GM19455 (cell line): ENCODE data around the gene GPR107.

Experiments used
- ATAC-seq: cut with Tn5 transposase; IDR thresholded peaks from one replicate; pipeline ENCODE4 v1.9.1; 2021; ENCODE audit not compliant: unreplicated experiment

GPR107 gene

DNA sequence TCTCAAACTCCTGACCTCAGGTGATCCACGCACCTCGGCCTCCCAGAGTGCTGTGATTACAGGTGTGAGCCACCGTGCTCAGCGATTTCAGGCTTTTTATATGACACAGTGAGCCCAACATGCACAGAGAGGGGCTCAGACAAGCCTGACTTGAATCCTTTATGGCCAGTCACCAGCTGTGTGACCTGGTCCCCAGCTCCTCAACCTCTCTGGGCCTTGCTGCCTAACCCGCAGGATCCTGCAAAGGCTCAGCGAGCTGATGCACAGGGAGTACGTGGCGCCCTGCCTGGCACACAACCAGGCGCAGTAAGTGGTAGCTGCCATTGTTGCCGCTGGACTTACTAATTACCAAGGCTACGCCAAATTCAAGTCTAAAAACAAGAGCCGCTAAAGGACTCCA, 101.9 kb downstream of the GPR107 start:
- ATAC-seq = no peak

DNA sequence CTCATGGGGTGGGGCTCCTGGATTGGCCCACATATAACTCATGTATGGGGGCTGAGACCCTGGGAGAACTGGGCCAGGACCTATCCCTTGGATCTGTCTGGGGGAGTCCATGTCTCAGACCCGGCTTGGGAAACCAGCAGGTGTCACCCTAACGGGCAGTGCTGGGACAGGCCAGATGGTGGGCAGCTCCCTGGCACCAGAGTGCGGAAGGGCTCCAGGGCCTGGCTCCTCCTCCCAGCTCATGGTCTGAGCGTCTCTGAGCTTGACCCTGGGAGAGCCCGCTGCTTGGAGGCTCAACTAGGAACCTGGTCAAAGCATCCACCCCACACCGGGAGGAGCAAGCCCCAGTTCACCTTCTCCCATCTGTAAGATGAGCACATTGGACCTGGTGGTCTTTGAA, 103.0 kb downstream of the GPR107 start:
- no peak for ATAC-seq

GRCh38 chr9:130157079-130157478, 103.4 kb downstream of the GPR107 start:
- no peak for ATAC-seq

- ATAC-seq = no peak
These were observed 104.3 kb downstream of the GPR107 start for GRCh38 chr9:130158001-130158400.

DNA sequence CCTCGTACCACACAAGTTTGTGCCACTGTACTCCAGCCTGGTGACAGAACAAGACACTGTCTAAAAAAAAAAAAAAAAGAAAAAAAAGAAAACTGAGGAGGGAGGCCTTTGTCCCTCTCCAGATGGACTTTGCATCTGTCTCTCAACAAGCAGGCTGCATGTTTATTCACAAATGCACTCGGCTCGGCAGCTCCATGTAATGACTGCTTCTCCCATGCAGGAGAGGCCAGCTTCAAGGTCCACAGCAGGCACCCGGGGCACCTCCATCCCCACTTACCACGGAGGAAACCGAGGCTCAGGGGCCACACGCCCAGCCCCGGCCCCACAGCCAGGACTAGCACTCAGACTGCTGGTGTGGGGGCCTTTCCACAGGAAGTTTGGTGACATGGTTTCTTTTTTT, 105.4 kb downstream of the GPR107 start:
- ATAC-seq = no peak

GRCh38 chr9:130159915-130160670, 106.4 kb downstream of the GPR107 start:
- ATAC-seq = no peak

- ATAC-seq = no peak
These were observed 107.3 kb downstream of the GPR107 start for GRCh38 chr9:130160862-130161470.

DNA sequence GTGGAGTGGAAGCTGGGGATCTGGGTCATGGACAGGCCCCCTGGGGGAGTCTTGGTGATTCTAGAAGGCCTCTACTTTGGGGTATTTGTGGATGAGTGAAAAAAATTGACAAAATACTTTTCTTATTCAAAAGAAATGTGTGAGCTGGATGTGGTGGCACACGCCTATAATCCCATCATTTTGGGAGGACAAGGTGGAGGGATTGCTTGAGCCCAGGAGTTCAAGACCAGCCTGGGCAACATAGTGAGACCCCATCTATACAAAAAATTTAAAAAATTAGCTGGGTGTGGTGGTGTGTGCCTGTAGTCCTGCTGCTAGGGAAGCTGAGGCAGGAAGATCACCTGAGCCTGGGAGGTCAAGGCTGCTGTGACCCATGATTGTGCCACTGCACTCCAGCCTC, 111.9 kb downstream of the GPR107 start:
- no peak for ATAC-seq

- ATAC-seq = no peak
These were observed 112.7 kb downstream of the GPR107 start for GRCh38 chr9:130166399-130166798.

DNA sequence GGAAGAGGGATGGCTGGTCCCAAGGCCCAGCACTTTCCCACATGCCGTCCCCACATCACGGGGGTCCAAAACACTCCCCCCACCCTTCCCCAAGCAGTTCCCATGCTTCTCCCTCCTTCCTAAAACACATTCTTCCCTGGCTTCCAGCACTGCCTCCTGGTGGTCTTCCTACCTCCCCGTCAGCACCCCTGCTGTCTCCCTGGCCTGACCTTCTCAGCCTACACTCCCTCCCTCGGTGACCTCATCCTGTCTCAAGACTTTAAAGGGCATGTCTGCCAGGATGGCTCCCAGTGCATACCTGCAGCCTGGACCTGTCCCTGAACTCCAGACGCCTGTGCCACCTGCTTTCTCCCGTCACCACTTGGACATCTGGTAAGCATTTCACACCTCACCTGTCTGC, 114.2 kb downstream of the GPR107 start:
- ATAC-seq = no peak

GRCh38 chr9:130171226-130172148, 117.8 kb downstream of the GPR107 start:
- no peak for ATAC-seq

DNA sequence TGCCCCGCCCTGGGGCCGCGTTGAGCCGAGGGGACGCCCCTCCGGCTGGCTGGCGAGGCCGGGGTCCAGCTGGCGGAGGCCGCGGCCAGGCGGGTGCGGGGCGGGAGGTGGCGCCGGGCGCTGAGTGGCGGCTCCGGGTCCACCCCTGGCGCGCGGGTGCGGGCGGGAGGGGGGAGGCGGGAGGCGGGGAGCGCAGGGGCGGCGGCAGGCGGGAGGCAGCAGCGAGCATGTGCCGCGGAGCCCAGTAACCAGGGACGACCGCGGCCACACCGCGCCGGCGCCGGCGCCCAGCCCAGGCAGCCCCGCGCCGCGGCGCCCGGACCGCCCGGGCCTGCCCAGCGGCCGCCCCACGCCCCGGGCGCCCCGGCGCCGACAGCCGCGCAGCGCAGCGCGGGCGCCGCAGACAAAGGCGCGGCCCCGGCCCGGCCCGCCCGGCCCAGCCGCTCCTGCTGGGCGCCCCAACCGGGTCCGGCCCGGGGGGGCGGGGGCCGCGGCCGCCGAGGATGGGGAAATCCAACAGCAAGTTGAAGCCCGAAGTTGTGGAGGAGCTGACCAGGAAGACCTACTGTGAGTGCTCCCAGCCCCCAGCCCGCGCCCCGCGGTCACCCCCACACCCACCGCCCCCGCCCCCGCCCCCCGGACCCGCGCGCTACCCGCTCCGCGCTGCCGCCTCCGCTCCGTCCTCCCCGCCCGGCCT, 118.6 kb downstream of the GPR107 start, which contains the start of gene NCS1:
Gene NCS1, plus strand, starts transcription at position 244 of the 697 bp plus-strand sequence. Its CDS starts 260 bp downstream, at position 504.
- ATAC-seq = no peak

GRCh38 chr9:130172858-130173665, 119.4 kb downstream of the GPR107 start:
- ATAC-seq = no peak

- ATAC-seq = no peak
These were observed 119.9 kb downstream of the GPR107 start for GRCh38 chr9:130173666-130173983.

- no peak for ATAC-seq
These were observed 120.3 kb downstream of the GPR107 start for GRCh38 chr9:130174025-130174424.

GRCh38 chr9:130174920-130175321, 121.2 kb downstream of the GPR107 start:
- no peak for ATAC-seq

DNA sequence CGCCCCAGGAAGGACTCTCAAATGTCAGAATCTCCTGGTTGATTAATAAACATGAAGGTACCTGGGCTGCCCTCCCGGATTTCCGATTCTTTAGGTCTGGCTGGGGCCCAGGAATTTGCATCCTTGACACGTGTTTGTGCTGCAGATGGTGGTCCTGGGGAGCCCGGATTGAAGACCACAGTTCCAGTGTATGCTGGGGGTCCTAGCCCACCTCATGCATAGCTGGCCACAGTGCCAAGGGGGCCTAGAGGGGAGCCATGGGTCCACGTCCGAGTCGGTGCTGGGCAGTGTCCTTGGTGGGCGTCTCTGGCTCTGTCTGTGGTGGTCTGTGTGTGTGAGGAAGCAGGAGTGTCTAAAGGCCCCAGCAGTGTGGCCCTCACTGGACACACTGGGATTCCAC, 121.6 kb downstream of the GPR107 start:
- no peak for ATAC-seq

- ATAC-seq = no peak
These were observed 123.1 kb downstream of the GPR107 start for GRCh38 chr9:130176760-130177159.

GRCh38 chr9:130177898-130178805, 124.4 kb downstream of the GPR107 start:
- no peak for ATAC-seq
